Activated naive CD4-positive, alpha-beta T cell treated with anti-CD3 and anti-CD28 coated beads, Interleukin-2, amount 50 U/mL, for 72 hours (primary cell): ENCODE measurements around the gene PLEKHG3. TPM values are rescaled to one million over a fixed set of nuclear protein-coding genes. Genes with fewer than 3 reads are reported as not detected.

Experiments used
- ATAC-seq, 2 donors: fragments of 150-1000 bp; cut with Tn5 transposase; 2 replicates each; pipeline ENCODE4 v1.10.0; 2021; ENCODE audit warnings: mild to moderate bottlenecking in 2 of 2, moderate library complexity in 2 of 2
- DNase-seq, 2 donors: peaks; one replicate each; pipeline ENCODE4 v3.0.0; 2021 to 2022; ENCODE audit warnings: low spot score in 2 of 2
- H3K27ac Mint-ChIP-seq, 2 donors: one replicate each; pipeline ENCODE4 v1.8.0; 2022; ENCODE audit warnings: mild to moderate bottlenecking in 2 of 2, mixed read lengths in 2 of 2
- H3K36me3 Mint-ChIP-seq, 2 donors: one replicate each; pipeline ENCODE4 v1.8.0; 2022; ENCODE audit warnings: mixed read lengths in 2 of 2
- H3K9me3 Mint-ChIP-seq, 2 donors: one replicate each; pipeline ENCODE4 v1.8.0; 2022; ENCODE audit warnings: mixed read lengths in 2 of 2
- total RNA-seq, 2 donors: library from RNA; stranded (reverse); gene quantifications; one replicate each; pipeline ENCODE4 v1.2.3, GENCODE V29; 2022

Gene PLEKHG3
- total RNA-seq, 2 donors from 2014 or later, result 0.66 to 1.1 TPM

DNA sequence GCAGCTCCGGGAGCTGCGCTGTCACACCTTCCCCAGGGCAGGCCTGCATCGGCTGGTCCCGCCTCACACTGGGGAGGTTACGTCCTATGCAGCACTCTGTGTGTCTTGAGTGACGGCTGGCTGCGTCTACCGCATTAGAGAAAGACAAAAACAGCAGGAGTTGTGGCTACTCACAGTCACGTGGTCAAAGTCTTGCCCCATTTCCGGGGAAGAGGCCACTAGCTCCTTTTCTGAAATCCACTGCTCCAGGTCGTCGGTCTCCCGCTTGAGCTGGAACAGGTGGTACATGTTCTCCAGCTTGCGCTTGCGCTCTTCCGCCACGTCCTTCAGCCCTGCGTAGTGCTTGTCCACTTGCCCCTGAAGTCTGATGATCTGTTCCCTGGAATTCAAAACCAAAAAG lies 68.8 kb downstream of the PLEKHG3 start:
- Mint-ChIP-seq H3K36me3 (no peaks in the 10 kb centered on the region), H3K27ac (no peak overlapping the region)
- ATAC-seq, result no peak

GRCh38 chr14:64773577-64773976 lies 69.4 kb downstream of the PLEKHG3 start:
- ATAC-seq (no peak), DNase-seq (no peak)
- Mint-ChIP-seq H3K36me3 (no peaks in the 10 kb centered on the region), H3K27ac (peak overlapping the region in 1 of 2 donors; percentile 4), H3K9me3 (no peaks in the 10 kb centered on the region)

More for the DNA sequence above, 68.8 kb downstream of the PLEKHG3 start:
- H3K9me3 Mint-ChIP-seq, result no peaks in the 10 kb centered on the region
- no peak for DNase-seq

DNA sequence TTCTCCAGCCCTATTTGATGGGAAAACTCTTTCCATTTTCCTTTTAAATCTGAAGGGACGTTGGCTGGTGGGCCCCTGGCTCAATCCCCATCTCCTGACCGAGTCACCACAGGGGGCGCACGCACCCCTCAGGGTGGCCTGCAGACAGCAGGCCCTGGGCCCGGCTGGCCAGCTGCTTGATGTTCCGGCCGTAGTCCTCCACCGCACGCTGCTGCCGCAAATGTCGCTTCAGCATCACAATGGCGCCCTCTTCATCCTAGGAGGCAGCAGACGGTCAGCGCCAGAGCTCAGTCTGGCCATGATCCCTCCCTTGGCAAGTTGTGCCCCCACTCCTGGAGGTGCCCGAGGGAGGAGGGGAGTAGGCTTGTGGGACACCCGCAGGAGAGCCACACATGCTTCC lies 70.0 kb downstream of the PLEKHG3 start:
- Mint-ChIP-seq H3K36me3 (no peaks in the 10 kb centered on the region), H3K9me3 (no peaks in the 10 kb centered on the region), H3K27ac (no peak overlapping the region)
- no peak for DNase-seq
- ATAC-seq, result no peak

GRCh38 chr14:64775081-64775777 lies 71.0 kb downstream of the PLEKHG3 start:
- H3K36me3 Mint-ChIP-seq, result no peaks in the 10 kb centered on the region
- H3K27ac Mint-ChIP-seq, result no peak overlapping the region
- H3K9me3 Mint-ChIP-seq, result no peaks in the 10 kb centered on the region
- ATAC-seq, result no peak
- DNase-seq, result no peak

DNA sequence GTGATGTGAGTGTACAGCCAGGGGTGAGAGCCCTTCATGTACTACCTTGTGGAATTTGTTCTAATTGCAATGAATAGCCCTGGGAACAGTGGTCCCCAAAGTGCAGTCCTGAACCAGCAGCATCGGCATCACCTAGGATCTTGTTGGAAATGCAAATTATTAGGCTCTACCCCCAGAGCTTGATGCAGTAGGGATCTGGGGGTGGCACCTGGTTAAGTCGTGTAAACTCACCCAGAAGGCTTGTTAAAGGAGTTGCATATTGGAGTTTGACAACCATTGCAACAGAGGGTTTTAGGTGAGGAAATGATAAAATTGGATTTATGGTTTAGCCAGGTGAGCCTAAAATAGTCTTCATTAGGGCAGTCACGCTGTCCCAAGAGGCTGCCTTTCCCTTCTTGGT lies 73.2 kb downstream of the PLEKHG3 start:
- Mint-ChIP-seq H3K9me3 (no peaks in the 10 kb centered on the region), H3K27ac (no peak overlapping the region), H3K36me3 (no peaks in the 10 kb centered on the region)
- DNase-seq (no peak), ATAC-seq (no peak)

DNA sequence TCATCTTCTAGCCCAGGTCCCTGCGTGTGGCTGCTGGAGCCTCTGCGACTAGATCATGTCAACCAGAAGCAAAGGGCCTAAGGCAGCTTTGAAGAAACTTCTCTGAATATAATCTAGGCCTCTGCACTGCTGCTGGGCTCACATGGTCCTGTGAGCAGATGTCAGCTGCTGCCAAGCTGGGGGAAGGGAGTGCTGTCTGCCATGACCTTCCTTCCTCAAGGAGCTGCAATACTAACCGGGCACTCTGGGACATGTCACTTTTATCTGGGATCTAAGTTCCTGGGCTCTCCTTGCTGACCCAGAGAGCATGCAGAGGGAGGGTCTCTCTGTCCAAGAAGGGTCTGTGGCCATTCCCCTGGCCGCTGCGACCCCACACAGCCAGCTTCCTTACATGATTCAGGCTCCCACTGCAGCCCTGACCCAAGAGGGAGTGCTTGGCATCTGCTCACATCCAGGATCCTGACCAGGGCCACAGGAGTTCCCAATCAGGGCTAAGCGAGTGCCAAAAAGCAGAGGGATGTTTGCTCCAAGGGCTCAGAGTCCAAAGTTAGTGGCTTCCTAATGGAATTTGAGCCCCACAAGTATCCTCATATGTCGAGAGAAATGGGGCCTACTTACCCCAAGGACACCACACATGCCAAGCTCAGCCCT lies 74.0 kb downstream of the PLEKHG3 start:
- Mint-ChIP-seq H3K9me3 (no peaks in the 10 kb centered on the region), H3K27ac (no peak overlapping the region), H3K36me3 (no peaks in the 10 kb centered on the region)
- ATAC-seq (no peak), DNase-seq (no peak)

DNA sequence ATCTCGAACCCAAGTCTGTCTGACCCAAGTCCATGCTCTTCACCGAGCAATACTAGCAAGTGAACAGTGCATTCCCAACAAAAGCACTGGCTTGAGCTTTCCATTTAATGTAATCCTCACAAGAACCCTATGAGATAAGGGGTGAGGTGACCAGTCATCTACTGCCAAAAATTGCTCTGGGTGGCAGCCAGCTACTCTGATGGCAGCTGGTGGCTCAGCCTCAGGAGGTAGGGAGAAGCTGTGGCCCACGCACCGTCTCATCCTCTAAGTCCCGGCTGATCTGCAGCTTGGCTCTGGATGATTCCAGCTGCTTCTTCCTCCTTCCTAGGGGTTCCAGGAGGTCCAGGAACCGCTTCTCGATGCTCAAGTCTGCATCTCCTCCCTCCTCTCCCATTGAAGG lies 75.2 kb downstream of the PLEKHG3 start:
- H3K9me3 Mint-ChIP-seq, result no peaks in the 10 kb centered on the region
- no peak overlapping the region for H3K27ac Mint-ChIP-seq
- no peak for DNase-seq
- no peak for ATAC-seq
- no peaks in the 10 kb centered on the region for H3K36me3 Mint-ChIP-seq

- H3K9me3 Mint-ChIP-seq, result no peaks in the 10 kb centered on the region
- H3K36me3 Mint-ChIP-seq, result no peaks in the 10 kb centered on the region
- DNase-seq, result no peak
- H3K27ac Mint-ChIP-seq, result no peak overlapping the region
- ATAC-seq, result no peak
Measured at GRCh38 chr14:64782196-64782595, 78.0 kb downstream of the PLEKHG3 start.

DNA sequence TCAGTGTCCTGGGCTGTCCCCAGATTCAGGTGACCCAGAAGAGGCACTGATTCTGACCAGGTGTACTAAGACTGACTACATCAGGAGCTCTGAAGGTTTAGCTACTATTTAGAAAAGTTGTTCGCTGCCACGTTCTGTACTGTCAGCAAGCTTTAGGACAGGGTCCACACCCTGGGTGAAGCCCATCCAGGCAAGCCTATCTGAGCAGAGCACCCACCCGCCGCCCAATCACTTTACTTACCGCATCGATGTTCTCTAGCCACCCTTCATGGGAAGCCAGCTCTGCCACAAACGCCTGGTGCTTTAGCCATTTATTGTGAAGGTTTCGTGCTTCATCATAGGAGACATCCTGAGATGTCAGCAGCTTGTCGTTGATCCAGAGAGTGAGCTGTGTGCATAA lies 79.8 kb downstream of the PLEKHG3 start:
- Mint-ChIP-seq H3K9me3 (no peaks in the 10 kb centered on the region), H3K27ac (no peak overlapping the region), H3K36me3 (no peaks in the 10 kb centered on the region)
- ATAC-seq (no peak), DNase-seq (no peak)

DNA sequence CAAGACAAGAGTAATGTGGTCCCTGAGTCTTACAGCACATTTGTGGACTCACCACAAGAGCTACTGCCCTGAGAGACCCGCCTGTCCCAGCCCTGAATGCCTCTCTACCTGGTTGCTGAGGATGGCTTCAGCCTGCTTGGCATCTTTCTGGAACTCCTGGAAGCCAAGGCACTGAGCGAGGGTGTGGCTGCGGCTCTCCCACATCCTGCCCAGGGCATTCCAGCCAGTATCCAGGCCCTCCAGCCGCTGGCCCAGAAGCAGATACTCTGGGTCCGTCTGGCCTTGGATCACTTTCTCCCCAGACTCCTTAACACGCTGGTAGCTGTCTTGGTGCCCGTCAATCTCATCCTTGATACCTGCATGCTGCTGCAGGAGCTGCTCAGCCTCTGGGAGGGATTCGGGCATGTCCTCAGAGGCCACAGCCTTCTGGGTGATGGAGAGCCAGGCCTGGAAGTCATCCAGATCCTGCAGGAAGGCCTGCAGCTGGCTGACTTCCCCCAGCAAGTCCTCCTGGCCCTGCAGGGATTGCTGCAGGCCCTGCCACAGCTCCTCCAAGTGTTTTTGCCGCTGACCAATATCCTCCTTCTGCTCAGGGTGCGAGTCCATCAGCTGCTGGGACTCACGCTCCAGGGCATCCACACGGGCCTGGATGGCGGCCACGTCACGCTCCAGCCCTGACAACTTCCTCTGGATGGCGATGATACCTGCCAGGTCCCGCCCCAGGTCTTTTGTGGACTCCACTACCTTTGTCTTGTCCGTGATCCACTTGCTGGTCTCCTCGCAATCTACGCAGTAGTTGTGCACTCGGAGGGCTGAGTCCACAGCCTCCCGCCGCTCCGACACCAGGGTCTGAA lies 82.3 kb downstream of the PLEKHG3 start:
- no peak overlapping the region for H3K27ac Mint-ChIP-seq
- no peaks in the 10 kb centered on the region for H3K36me3 Mint-ChIP-seq
- DNase-seq (no peak), ATAC-seq (no peak)
- no peaks in the 10 kb centered on the region for H3K9me3 Mint-ChIP-seq

- no peaks in the 10 kb centered on the region for H3K36me3 Mint-ChIP-seq
- H3K9me3 Mint-ChIP-seq, result no peaks in the 10 kb centered on the region
- ATAC-seq (no peak), DNase-seq (no peak)
- no peak overlapping the region for H3K27ac Mint-ChIP-seq
Measured at GRCh38 chr14:64787619-64788018, 83.4 kb downstream of the PLEKHG3 start.

GRCh38 chr14:64788706-64789105 lies 84.5 kb downstream of the PLEKHG3 start:
- no peak overlapping the region for H3K27ac Mint-ChIP-seq
- no peaks in the 10 kb centered on the region for H3K36me3 Mint-ChIP-seq
- DNase-seq (no peak), ATAC-seq (peak; percentile 40 to 61)
- H3K9me3 Mint-ChIP-seq, result no peaks in the 10 kb centered on the region

DNA sequence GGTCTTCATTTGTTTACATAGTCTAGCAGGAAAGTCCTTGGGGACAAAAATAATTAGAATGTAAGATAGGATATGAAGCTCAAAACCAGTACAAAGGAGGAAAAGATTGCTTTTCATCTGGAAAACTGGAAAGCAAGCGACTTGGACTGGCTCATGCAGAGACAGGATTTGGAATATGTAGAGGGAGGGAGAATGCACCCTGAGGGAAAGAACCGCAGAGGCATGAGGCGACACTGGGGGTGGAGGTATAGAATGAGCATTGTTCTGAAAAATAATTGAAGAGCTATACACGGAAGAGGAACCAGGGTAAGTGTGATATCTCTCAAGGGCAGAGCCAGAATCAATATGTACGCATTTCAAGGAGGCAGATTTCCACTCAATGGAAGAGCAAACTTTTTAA lies 85.5 kb downstream of the PLEKHG3 start:
- DNase-seq (no peak), ATAC-seq (no peak)
- Mint-ChIP-seq H3K9me3 (no peaks in the 10 kb centered on the region), H3K36me3 (no peaks in the 10 kb centered on the region), H3K27ac (no peak overlapping the region)

- Mint-ChIP-seq H3K36me3 (no peaks in the 10 kb centered on the region), H3K27ac (no peak overlapping the region), H3K9me3 (no peaks in the 10 kb centered on the region)
- DNase-seq (no peak), ATAC-seq (no peak)
Measured at GRCh38 chr14:64790478-64790877, 86.3 kb downstream of the PLEKHG3 start.

DNA sequence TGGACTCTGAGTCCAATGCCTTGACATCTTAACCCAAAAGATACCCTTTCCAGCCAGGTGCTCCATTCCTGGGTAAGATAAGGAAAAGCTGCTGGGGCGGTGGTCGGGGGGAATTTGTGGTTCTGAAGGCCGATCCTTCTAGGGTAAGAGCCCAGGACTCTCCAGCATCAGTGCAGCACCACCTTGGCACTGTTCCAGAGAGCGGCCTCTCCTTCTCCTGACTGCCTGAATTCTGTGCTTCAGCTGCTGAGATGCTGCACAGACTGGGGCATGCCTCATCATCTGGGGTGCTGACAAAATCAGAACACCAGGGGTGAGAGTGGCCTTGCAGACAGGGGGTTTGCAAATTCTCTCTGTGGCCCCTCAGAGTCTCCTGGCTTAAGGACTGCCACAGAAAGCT lies 88.0 kb downstream of the PLEKHG3 start:
- DNase-seq (no peak), ATAC-seq (no peak)
- H3K9me3 Mint-ChIP-seq, result no peaks in the 10 kb centered on the region
- H3K27ac Mint-ChIP-seq, result no peak overlapping the region
- H3K36me3 Mint-ChIP-seq, result no peaks in the 10 kb centered on the region

DNA sequence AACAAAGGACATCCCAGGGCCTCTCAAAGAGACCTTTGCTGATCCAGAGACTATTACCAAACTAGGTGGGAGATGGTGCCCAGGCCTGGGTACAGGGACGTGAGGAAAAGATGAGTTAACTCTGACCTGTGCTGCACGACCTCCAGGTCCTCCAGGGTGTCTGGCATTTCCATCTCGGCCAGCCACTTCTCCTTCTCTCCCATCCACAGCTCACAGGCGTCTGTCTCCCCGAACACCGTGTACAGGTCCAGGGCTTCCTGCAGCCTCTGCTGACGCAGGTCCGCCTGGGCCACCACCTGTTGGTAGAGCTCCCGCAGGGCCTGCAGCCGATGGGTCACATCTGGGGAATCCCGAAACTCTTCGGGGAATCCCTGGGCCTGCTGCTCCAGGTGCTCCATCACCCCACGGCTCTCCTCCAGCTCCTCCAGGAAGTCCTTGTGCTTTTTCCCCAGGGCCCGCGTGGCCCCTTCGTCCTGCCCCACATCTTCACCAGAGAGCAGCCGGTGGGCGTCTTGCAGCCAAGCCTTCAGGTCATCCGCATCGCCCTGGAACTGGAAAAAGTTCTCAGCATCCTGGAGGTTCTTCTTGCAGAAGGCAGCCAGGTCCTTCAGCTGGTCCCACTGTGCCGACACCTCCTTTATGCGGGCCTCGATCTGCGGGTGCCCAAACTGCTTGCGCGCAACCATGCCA lies 88.8 kb downstream of the PLEKHG3 start:
- H3K27ac Mint-ChIP-seq, result peak overlapping the region in 1 of 2 donors; percentile 50
- no peaks in the 10 kb centered on the region for H3K36me3 Mint-ChIP-seq
- no peak for ATAC-seq
- no peak for DNase-seq
- no peaks in the 10 kb centered on the region for H3K9me3 Mint-ChIP-seq

GRCh38 chr14:64795211-64795610 lies 91.0 kb downstream of the PLEKHG3 start:
- H3K9me3 Mint-ChIP-seq, result no peaks in the 10 kb centered on the region
- no peak for ATAC-seq

More at GRCh38 chr14:64795211-64795610, 91.0 kb downstream of the PLEKHG3 start:
- Mint-ChIP-seq H3K27ac (no peak overlapping the region), H3K36me3 (no peaks in the 10 kb centered on the region)
- DNase-seq, result no peak
